ENCODE data around the gene SLC25A20. TPM values are rescaled to one million over a fixed set of nuclear protein-coding genes. Genes with fewer than 3 reads are reported as not detected.

Gene SLC25A20
- total and polyA plus RNA-seq, 2 of the 4 experiments (the other 2 are of a cell fraction), result 23.8 to 27.1 TPM

DNA sequence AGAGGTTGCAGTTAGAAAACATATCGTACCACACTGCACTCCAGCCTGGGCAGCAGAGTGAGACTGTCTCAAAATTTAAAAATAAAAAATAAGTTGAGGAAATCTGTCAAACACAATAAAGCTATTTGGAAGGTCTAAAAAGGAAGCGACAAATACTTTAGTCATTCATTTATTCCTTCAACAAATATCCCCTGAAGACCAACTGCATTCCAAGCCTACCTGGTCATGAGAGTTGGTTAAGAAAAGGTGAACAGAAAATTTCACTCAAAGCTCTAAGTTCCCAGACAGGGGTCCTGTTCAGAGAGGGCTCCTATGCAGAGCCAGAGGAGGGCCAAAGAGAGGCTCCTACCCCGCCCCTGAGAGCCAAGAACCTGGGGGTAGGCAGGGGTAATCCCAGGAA lies 35.6 kb downstream of the SLC25A20 start:
- POLR2A ChIA-PET (ENCODE audit: unreplicated experiment), result no interaction called here
- Histone ChIP-seq H3K23ac (ENCODE audit: low read depth, low read length) (no peak overlapping the region), H3K9me3 (ENCODE audit: control insufficient read depth, insufficient read depth, low read length) (no peaks in the 10 kb centered on the region), H4K5ac (ENCODE audit: low read depth, low read length) (no peak overlapping the region), H3K4me1 (ENCODE audit: control insufficient read depth, insufficient read depth, low read length) (peaks cover 8% of the 10 kb centered on the region; the same call in 1 of the 2 replicates), H3K27ac (ENCODE audit: insufficient read depth, low read length) (no peak overlapping the region), H2BK15ac (ENCODE audit: low read depth, low read length) (no peak overlapping the region), H3K56ac (ENCODE audit: extremely low read depth, insufficient read depth, low read length) (no peak overlapping the region), H4K8ac (ENCODE audit: low read depth in 2 of 2, low read length in 2 of 2) (no peak overlapping the region), H3K27me3 (ENCODE audit: control insufficient read depth, insufficient read depth, low read length) (no peaks in the 10 kb centered on the region), H2AFZ (replicated peaks; ENCODE audit: low read length, poor library complexity) (peak overlapping the region; percentile 29), H2AK9ac (replicated peaks; ENCODE audit: low read depth, low read length, poor library complexity) (peak overlapping the region; percentile 71), H2BK120ac (ENCODE audit: low read depth, low read length) (no peak overlapping the region), H3K18ac (ENCODE audit: low read depth, low read length) (no peak overlapping the region), H3K79me1 (ENCODE audit: low read depth in 1 of 2, low read length in 2 of 2) (peaks cover 0 to 6% of the 10 kb centered on the region in 2 experiments; a peak in 1 of 4 replicates), H3K36me3 (ENCODE audit: control insufficient read depth, insufficient read depth, low read length) (peaks cover 12% of the 10 kb centered on the region), H3K14ac (replicated peaks; ENCODE audit: low read depth, low read length) (peak overlapping the region; percentile 66), H4K20me1 (ENCODE audit: insufficient read depth, low read length) (no peaks in the 10 kb centered on the region), H2AK5ac (ENCODE audit: low read depth, low read length) (no peak overlapping the region), H3K4ac (ENCODE audit: low read depth, low read length) (no peak overlapping the region), H3K9me1 (ENCODE audit: insufficient read depth, low read length) (peaks cover 10% of the 10 kb centered on the region), H2BK5ac (ENCODE audit: low read depth, low read length, poor library complexity, severe bottlenecking) (no peak overlapping the region), H2BK20ac (ENCODE audit: low read depth, low read length) (0 out of 2 replicates have a peak overlapping the region, but pooled peaks have one; percentile 61), H3K4me2 (ENCODE audit: low read depth, low read length) (no peak overlapping the region), H4K91ac (ENCODE audit: insufficient read depth, low read depth, low read length) (no peak overlapping the region; the same call in 1 of the 2 replicates), H3K4me3 (ENCODE audit: insufficient read depth, low read depth, low read length) (no peak overlapping the region), H3K9ac (ENCODE audit: low read depth, low read length) (no peak overlapping the region)
- in situ Hi-C loops (cut with MboI; ENCODE audit: low sequenced_read_pairs), result no loop called here
- no peak for ATAC-seq (ENCODE audit: low read depth)
- dilution Hi-C loops (cut with HindIII; ENCODE audit: low sequenced_read_pairs, unreplicated experiment), result no loop called here
- CTCF ChIA-PET, result no interaction called here
- TF ChIP-seq, protein P1, sequence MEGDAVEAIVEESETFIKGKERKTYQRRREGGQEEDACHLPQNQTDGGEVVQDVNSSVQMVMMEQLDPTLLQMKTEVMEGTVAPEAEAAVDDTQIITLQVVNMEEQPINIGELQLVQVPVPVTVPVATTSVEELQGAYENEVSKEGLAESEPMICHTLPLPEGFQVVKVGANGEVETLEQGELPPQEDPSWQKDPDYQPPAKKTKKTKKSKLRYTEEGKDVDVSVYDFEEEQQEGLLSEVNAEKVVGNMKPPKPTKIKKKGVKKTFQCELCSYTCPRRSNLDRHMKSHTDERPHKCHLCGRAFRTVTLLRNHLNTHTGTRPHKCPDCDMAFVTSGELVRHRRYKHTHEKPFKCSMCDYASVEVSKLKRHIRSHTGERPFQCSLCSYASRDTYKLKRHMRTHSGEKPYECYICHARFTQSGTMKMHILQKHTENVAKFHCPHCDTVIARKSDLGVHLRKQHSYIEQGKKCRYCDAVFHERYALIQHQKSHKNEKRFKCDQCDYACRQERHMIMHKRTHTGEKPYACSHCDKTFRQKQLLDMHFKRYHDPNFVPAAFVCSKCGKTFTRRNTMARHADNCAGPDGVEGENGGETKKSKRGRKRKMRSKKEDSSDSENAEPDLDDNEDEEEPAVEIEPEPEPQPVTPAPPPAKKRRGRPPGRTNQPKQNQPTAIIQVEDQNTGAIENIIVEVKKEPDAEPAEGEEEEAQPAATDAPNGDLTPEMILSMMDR (conservative IDR thresholded peaks at IDR 0.05; ENCODE audit: low read depth, low read length), result no peak
- TF ChIP-seq, protein P2, sequence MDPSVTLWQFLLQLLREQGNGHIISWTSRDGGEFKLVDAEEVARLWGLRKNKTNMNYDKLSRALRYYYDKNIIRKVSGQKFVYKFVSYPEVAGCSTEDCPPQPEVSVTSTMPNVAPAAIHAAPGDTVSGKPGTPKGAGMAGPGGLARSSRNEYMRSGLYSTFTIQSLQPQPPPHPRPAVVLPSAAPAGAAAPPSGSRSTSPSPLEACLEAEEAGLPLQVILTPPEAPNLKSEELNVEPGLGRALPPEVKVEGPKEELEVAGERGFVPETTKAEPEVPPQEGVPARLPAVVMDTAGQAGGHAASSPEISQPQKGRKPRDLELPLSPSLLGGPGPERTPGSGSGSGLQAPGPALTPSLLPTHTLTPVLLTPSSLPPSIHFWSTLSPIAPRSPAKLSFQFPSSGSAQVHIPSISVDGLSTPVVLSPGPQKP (IDR thresholded peaks at IDR 0.05; ENCODE audit: borderline replicate concordance, low read depth, low read length), result no peak
- TF ChIP-seq MAFK (IDR thresholded peaks at IDR 0.05; ENCODE audit: low read depth, low read length) (no peak), NFE2L2 (IDR thresholded peaks at IDR 0.05; ENCODE audit: low read depth, low read length) (no peak), RAD21 (IDR thresholded peaks at IDR 0.05; ENCODE audit: low read length) (no peak), BHLHE40 (IDR thresholded peaks at IDR 0.05; ENCODE audit: low read depth, low read length) (no peak), CHD1 (IDR thresholded peaks at IDR 0.05; ENCODE audit: low read depth, low read length) (no peak), SMC3 (IDR thresholded peaks at IDR 0.05; ENCODE audit: low read depth, low read length) (no peak), MAZ (IDR thresholded peaks at IDR 0.05; ENCODE audit: borderline replicate concordance, low read depth, low read length) (no peak), RCOR1 (IDR thresholded peaks at IDR 0.05; ENCODE audit: insufficient replicate concordance, low read length) (no peak), MXI1 (IDR thresholded peaks at IDR 0.05; ENCODE audit: borderline replicate concordance, low read depth, low read length) (no peak), CEBPB (IDR thresholded peaks at IDR 0.05; ENCODE audit: low read depth, low read length) (no peak), POLR2A (IDR thresholded peaks at IDR 0.05; ENCODE audit: low read depth, low read length) (no peak), RFX5 (IDR thresholded peaks at IDR 0.05; ENCODE audit: low read depth, low read length) (no peak), FOS (IDR thresholded peaks at IDR 0.05; ENCODE audit: low read depth, low read length) (no peak)
- TF ChIP-seq, protein P3, sequence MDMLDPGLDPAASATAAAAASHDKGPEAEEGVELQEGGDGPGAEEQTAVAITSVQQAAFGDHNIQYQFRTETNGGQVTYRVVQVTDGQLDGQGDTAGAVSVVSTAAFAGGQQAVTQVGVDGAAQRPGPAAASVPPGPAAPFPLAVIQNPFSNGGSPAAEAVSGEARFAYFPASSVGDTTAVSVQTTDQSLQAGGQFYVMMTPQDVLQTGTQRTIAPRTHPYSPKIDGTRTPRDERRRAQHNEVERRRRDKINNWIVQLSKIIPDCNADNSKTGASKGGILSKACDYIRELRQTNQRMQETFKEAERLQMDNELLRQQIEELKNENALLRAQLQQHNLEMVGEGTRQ (IDR thresholded peaks at IDR 0.05; ENCODE audit: low read depth, low read length), result no peak
- DNase-seq, result no peak
- no TSS peak for BruUV-seq (replicated peaks)
- no CpG with 5 or more reads among the region's 3 CpGs for WGBS, 2 experiments (ENCODE audit: extremely low coverage in 2 of 2, insufficient read length in 1 of 2)
- intact Hi-C loops (cut with micrococcal nuclease), result no loop called here
